ENCODE data around the gene NAIF1.

Gene NAIF1

GRCh38 chr9:128092199-128092977 lies 25.3 kb upstream of the NAIF1 start:
- Histone ChIP-seq H3K4me3 (ENCODE audit: low read depth in 1 of 2, low read length in 2 of 2) (peak overlapping the region in 1 of 2 donors; percentile 39), H3K36me3 (ENCODE audit: control insufficient read depth in 1 of 2, insufficient read depth in 2 of 2, low read length in 2 of 2) (peaks cover 0 to 8% of the 10 kb centered on the region in 2 donors), H3K9me3 (ENCODE audit: control insufficient read depth in 1 of 2, low read length in 2 of 2) (no peaks in the 10 kb centered on the region), H3K27me3 (ENCODE audit: low read depth, low read length) (no peaks in the 10 kb centered on the region), H3K4me1 (ENCODE audit: control insufficient read depth in 1 of 2, insufficient read depth in 2 of 2, low read length in 2 of 2) (peaks cover 23 to 44% of the 10 kb centered on the region in 2 donors), H3K27ac (ENCODE audit: low read length) (peak overlapping the region; percentile 98)

GRCh38 chr9:128091571-128091970 lies 24.5 kb upstream of the NAIF1 start:
- H3K9me3 ChIP-seq (ENCODE audit: control insufficient read depth in 1 of 2, low read length in 2 of 2): no peaks in the 10 kb centered on the region

GRCh38 chr9:128091144-128091543 lies 24.0 kb upstream of the NAIF1 start:
- peaks cover 23 to 42% of the 10 kb centered on the region in 2 donors for H3K4me1 ChIP-seq (ENCODE audit: control insufficient read depth in 1 of 2, insufficient read depth in 2 of 2, low read length in 2 of 2)
- no peak overlapping the region for H3K27ac ChIP-seq (ENCODE audit: low read length)
- H3K9me3 ChIP-seq (ENCODE audit: control insufficient read depth in 1 of 2, low read length in 2 of 2): no peaks in the 10 kb centered on the region
- H3K27me3 ChIP-seq (ENCODE audit: low read depth, low read length): no peaks in the 10 kb centered on the region
- H3K36me3 ChIP-seq (ENCODE audit: control insufficient read depth in 1 of 2, insufficient read depth in 2 of 2, low read length in 2 of 2): peaks cover 0 to 8% of the 10 kb centered on the region in 2 donors
- peak overlapping the region in 1 of 2 donors; percentile 39 for H3K4me3 ChIP-seq (ENCODE audit: low read depth in 1 of 2, low read length in 2 of 2)

More at GRCh38 chr9:128091571-128091970, 24.5 kb upstream of the NAIF1 start:
- H3K36me3 ChIP-seq (ENCODE audit: control insufficient read depth in 1 of 2, insufficient read depth in 2 of 2, low read length in 2 of 2): peaks cover 0 to 8% of the 10 kb centered on the region in 2 donors
- H3K4me1 ChIP-seq (ENCODE audit: control insufficient read depth in 1 of 2, insufficient read depth in 2 of 2, low read length in 2 of 2): peaks cover 23 to 42% of the 10 kb centered on the region in 2 donors
- peak overlapping the region in 1 of 2 donors; percentile 39 for H3K4me3 ChIP-seq (ENCODE audit: low read depth in 1 of 2, low read length in 2 of 2)
- peak overlapping the region; percentile 27 for H3K27ac ChIP-seq (ENCODE audit: low read length)
- no peaks in the 10 kb centered on the region for H3K27me3 ChIP-seq (ENCODE audit: low read depth, low read length)

GRCh38 chr9:128089299-128089698 lies 22.2 kb upstream of the NAIF1 start:
- no peak overlapping the region for H3K4me3 ChIP-seq (ENCODE audit: low read depth in 1 of 2, low read length in 2 of 2)
- no peaks in the 10 kb centered on the region for H3K9me3 ChIP-seq (ENCODE audit: control insufficient read depth in 1 of 2, low read length in 2 of 2)
- H3K27me3 ChIP-seq (ENCODE audit: low read depth, low read length): no peaks in the 10 kb centered on the region
- H3K4me1 ChIP-seq (ENCODE audit: control insufficient read depth in 1 of 2, insufficient read depth in 2 of 2, low read length in 2 of 2): peaks cover 14 to 38% of the 10 kb centered on the region in 2 donors
- peaks cover 0 to 5% of the 10 kb centered on the region in 2 donors for H3K36me3 ChIP-seq (ENCODE audit: control insufficient read depth in 1 of 2, insufficient read depth in 2 of 2, low read length in 2 of 2)
- no peak overlapping the region for H3K27ac ChIP-seq (ENCODE audit: low read length)

GRCh38 chr9:128088253-128088945 lies 21.3 kb upstream of the NAIF1 start:
- Histone ChIP-seq H3K4me1 (ENCODE audit: control insufficient read depth in 1 of 2, insufficient read depth in 2 of 2, low read length in 2 of 2) (peaks cover 12 to 33% of the 10 kb centered on the region in 2 donors), H3K36me3 (ENCODE audit: control insufficient read depth in 1 of 2, insufficient read depth in 2 of 2, low read length in 2 of 2) (peaks cover 0 to 5% of the 10 kb centered on the region in 2 donors), H3K27ac (ENCODE audit: low read length) (no peak overlapping the region), H3K27me3 (ENCODE audit: low read depth, low read length) (no peaks in the 10 kb centered on the region), H3K4me3 (ENCODE audit: low read depth in 1 of 2, low read length in 2 of 2) (no peak overlapping the region), H3K9me3 (ENCODE audit: control insufficient read depth in 1 of 2, low read length in 2 of 2) (no peaks in the 10 kb centered on the region)

- H3K4me3 ChIP-seq (ENCODE audit: low read depth in 1 of 2, low read length in 2 of 2): no peak overlapping the region
- H3K36me3 ChIP-seq (ENCODE audit: control insufficient read depth in 1 of 2, insufficient read depth in 2 of 2, low read length in 2 of 2): peaks cover 0 to 5% of the 10 kb centered on the region in 2 donors
- peaks cover 6 to 25% of the 10 kb centered on the region in 2 donors for H3K4me1 ChIP-seq (ENCODE audit: control insufficient read depth in 1 of 2, insufficient read depth in 2 of 2, low read length in 2 of 2)
- H3K27me3 ChIP-seq (ENCODE audit: low read depth, low read length): no peaks in the 10 kb centered on the region
- no peak overlapping the region for H3K27ac ChIP-seq (ENCODE audit: low read length)
- no peaks in the 10 kb centered on the region for H3K9me3 ChIP-seq (ENCODE audit: control insufficient read depth in 1 of 2, low read length in 2 of 2)
These were observed 20.1 kb upstream of the NAIF1 start for GRCh38 chr9:128087262-128087661.

GRCh38 chr9:128085943-128086342 lies 18.8 kb upstream of the NAIF1 start:
- H3K36me3 ChIP-seq (ENCODE audit: control insufficient read depth in 1 of 2, insufficient read depth in 2 of 2, low read length in 2 of 2): peaks cover 0 to 5% of the 10 kb centered on the region in 2 donors
- H3K9me3 ChIP-seq (ENCODE audit: control insufficient read depth in 1 of 2, low read length in 2 of 2): no peaks in the 10 kb centered on the region
- H3K27me3 ChIP-seq (ENCODE audit: low read depth, low read length): no peaks in the 10 kb centered on the region
- no peak overlapping the region for H3K4me3 ChIP-seq (ENCODE audit: low read depth in 1 of 2, low read length in 2 of 2)
- H3K4me1 ChIP-seq (ENCODE audit: control insufficient read depth in 1 of 2, insufficient read depth in 2 of 2, low read length in 2 of 2): peaks cover 9 to 18% of the 10 kb centered on the region in 2 donors
- no peak overlapping the region for H3K27ac ChIP-seq (ENCODE audit: low read length)

- no peaks in the 10 kb centered on the region for H3K27me3 ChIP-seq (ENCODE audit: low read depth, low read length)
- no peaks in the 10 kb centered on the region for H3K9me3 ChIP-seq (ENCODE audit: control insufficient read depth in 1 of 2, low read length in 2 of 2)
- H3K36me3 ChIP-seq (ENCODE audit: control insufficient read depth in 1 of 2, insufficient read depth in 2 of 2, low read length in 2 of 2): peaks cover 0 to 5% of the 10 kb centered on the region in 2 donors
- no peak overlapping the region for H3K27ac ChIP-seq (ENCODE audit: low read length)
- no peak overlapping the region for H3K4me3 ChIP-seq (ENCODE audit: low read depth in 1 of 2, low read length in 2 of 2)
- H3K4me1 ChIP-seq (ENCODE audit: control insufficient read depth in 1 of 2, insufficient read depth in 2 of 2, low read length in 2 of 2): peaks cover 9 to 20% of the 10 kb centered on the region in 2 donors
These were observed 17.6 kb upstream of the NAIF1 start for GRCh38 chr9:128084746-128085145.

GRCh38 chr9:128082151-128082550 lies 15.0 kb upstream of the NAIF1 start:
- no peaks in the 10 kb centered on the region for H3K27me3 ChIP-seq (ENCODE audit: low read depth, low read length)
- no peak overlapping the region for H3K4me3 ChIP-seq (ENCODE audit: low read depth in 1 of 2, low read length in 2 of 2)
- H3K4me1 ChIP-seq (ENCODE audit: control insufficient read depth in 1 of 2, insufficient read depth in 2 of 2, low read length in 2 of 2): peaks cover 9 to 27% of the 10 kb centered on the region in 2 donors
- no peaks in the 10 kb centered on the region for H3K9me3 ChIP-seq (ENCODE audit: control insufficient read depth in 1 of 2, low read length in 2 of 2)
- H3K36me3 ChIP-seq (ENCODE audit: control insufficient read depth in 1 of 2, insufficient read depth in 2 of 2, low read length in 2 of 2): no peaks in the 10 kb centered on the region
- H3K27ac ChIP-seq (ENCODE audit: low read length): peak overlapping the region; percentile 46

GRCh38 chr9:128081056-128081455 lies 13.9 kb upstream of the NAIF1 start:
- H3K27ac ChIP-seq (ENCODE audit: low read length): peak overlapping the region; percentile 71
- H3K4me3 ChIP-seq (ENCODE audit: low read depth in 1 of 2, low read length in 2 of 2): no peak overlapping the region
- no peaks in the 10 kb centered on the region for H3K27me3 ChIP-seq (ENCODE audit: low read depth, low read length)
- H3K36me3 ChIP-seq (ENCODE audit: control insufficient read depth in 1 of 2, insufficient read depth in 2 of 2, low read length in 2 of 2): no peaks in the 10 kb centered on the region
- peaks cover 9 to 27% of the 10 kb centered on the region in 2 donors for H3K4me1 ChIP-seq (ENCODE audit: control insufficient read depth in 1 of 2, insufficient read depth in 2 of 2, low read length in 2 of 2)
- no peaks in the 10 kb centered on the region for H3K9me3 ChIP-seq (ENCODE audit: control insufficient read depth in 1 of 2, low read length in 2 of 2)

GRCh38 chr9:128080206-128080605 lies 13.1 kb upstream of the NAIF1 start:
- no peaks in the 10 kb centered on the region for H3K27me3 ChIP-seq (ENCODE audit: low read depth, low read length)
- H3K9me3 ChIP-seq (ENCODE audit: control insufficient read depth in 1 of 2, low read length in 2 of 2): no peaks in the 10 kb centered on the region
- no peak overlapping the region for H3K4me3 ChIP-seq (ENCODE audit: low read depth in 1 of 2, low read length in 2 of 2)
- no peaks in the 10 kb centered on the region for H3K36me3 ChIP-seq (ENCODE audit: control insufficient read depth in 1 of 2, insufficient read depth in 2 of 2, low read length in 2 of 2)
- H3K27ac ChIP-seq (ENCODE audit: low read length): no peak overlapping the region
- peaks cover 9 to 27% of the 10 kb centered on the region in 2 donors for H3K4me1 ChIP-seq (ENCODE audit: control insufficient read depth in 1 of 2, insufficient read depth in 2 of 2, low read length in 2 of 2)
